Suprapubic skin (tissue), 4 donors: Measurements from ENCODE around the gene MARCHF6. TPM values are rescaled to one million over a fixed set of nuclear protein-coding genes. Genes with fewer than 3 reads are reported as not detected.
"Not testable (repeated sequence)": the region's sequence is repeated elsewhere in the genome, so short reads cannot be mapped to it uniquely, and the experiment has no call there.

Source experiments
- DNase-seq, 2 donors: peaks; one replicate each; pipeline ENCODE4 v3.0.0-alpha.2; 2019; ENCODE audit warnings: low spot score in 2 of 2
- H3K27ac ChIP-seq: fragments of 200-600 bp; sonication (generic); one replicate; pipeline ENCODE4 v1.5.1; 2019
- H3K27me3 ChIP-seq: fragments of 200-600 bp; sonication (generic); one replicate; pipeline ENCODE4 v1.5.1; 2019
- H3K36me3 ChIP-seq: fragments of 200-600 bp; sonication (generic); one replicate; pipeline ENCODE4 v1.5.1; 2019
- H3K4me1 ChIP-seq: fragments of 200-600 bp; sonication (generic); one replicate; pipeline ENCODE4 v1.5.1; 2019
- H3K4me3 ChIP-seq: fragments of 200-600 bp; sonication (generic); one replicate; pipeline ENCODE4 v1.5.1; 2019; ENCODE audit warnings: mild to moderate bottlenecking
- H3K9me3 ChIP-seq: fragments of 200-600 bp; sonication (generic); one replicate; pipeline ENCODE4 v1.5.1; 2019
- CTCF ChIP-seq, 2 donors: fragments of 200-600 bp in 1 of 2; fragments of 450-650 bp in 1 of 2; sonication (generic) in 1 of 2; IDR thresholded peaks; one replicate each; pipeline ENCODE4 v1.5.1; 2016 to 2019; ENCODE audit warnings: antibody characterized with exemption in 2 of 2, mild to moderate bottlenecking in 1 of 2, moderate library complexity in 1 of 2
- EP300 ChIP-seq: sonication (generic); formaldehyde crosslinking; IDR thresholded peaks from one replicate; pipeline ENCODE4 v1.6.1; 2017; ENCODE audit warnings: antibody characterized with exemption
- POLR2A ChIP-seq, 2 donors: fragments of 450-650 bp; IDR thresholded peaks; one replicate each; pipeline ENCODE4 v1.6.1; 2017; ENCODE audit warnings: antibody characterized with exemption in 2 of 2, mild to moderate bottlenecking in 2 of 2, moderate library complexity in 2 of 2
- POLR2AphosphoS5 ChIP-seq, 3 donors: sonication (generic); formaldehyde crosslinking; IDR thresholded peaks; one replicate each; pipeline ENCODE4 v1.6.1; 2017; ENCODE audit warnings: antibody characterized with exemption in 3 of 3
- WGBS: methylation state at CpG from one replicate; pipeline ENCODE4 v1.1.5; 2018; 5-methylcytosine and 5-hydroxymethylcytosine counted together
- total RNA-seq, 4 donors: library from RNA; depleted of rRNA; stranded (reverse); fragments of >200 nt; gene quantifications; one replicate each; pipeline ENCODE4 v1.1.0, GENCODE V29; 2016

Gene MARCHF6
- total RNA-seq, 4 donors from 2014 or later: 89.7 to 273 (median 143) TPM

GRCh38 chr5:10306806-10307205, 46.7 kb upstream of the MARCHF6 start:
- Histone ChIP-seq H3K4me3 (peak overlapping the region; percentile 58), H3K4me1 (peaks cover 28% of the 10 kb centered on the region), H3K27me3 (no peaks in the 10 kb centered on the region), H3K36me3 (no peaks in the 10 kb centered on the region), H3K9me3 (no peaks in the 10 kb centered on the region), H3K27ac (peak overlapping the region; percentile 71)
- WGBS: 61% methylated on average over 8 of the region's 8 CpGs
- DNase-seq: no peak
- TF ChIP-seq CTCF (IDR thresholded peaks at IDR 0.05) (no peak), EP300 (no peak), POLR2AphosphoS5 (IDR thresholded peaks at IDR 0.05) (no peak), POLR2A (IDR thresholded peaks at IDR 0.05) (no peak)

- 4% methylated on average over 56 of the region's 56 CpGs for WGBS
- H3K4me1 ChIP-seq: peaks cover 24% of the 10 kb centered on the region
- peak in 1 of 2 donors; percentile 71 for DNase-seq
These were observed 46.0 kb upstream of the MARCHF6 start, which contains the start of gene CMBL for GRCh38 chr5:10307206-10308148. CMBL (minus strand) TSS chr5:10307902; CDS start chr5:10290762, 17,140 bp downstream.

GRCh38 chr5:10308844-10309243, 44.7 kb upstream of the MARCHF6 start:
- Histone ChIP-seq H3K9me3 (no peaks in the 10 kb centered on the region), H3K36me3 (no peaks in the 10 kb centered on the region), H3K27ac (no peak overlapping the region), H3K4me1 (peaks cover 24% of the 10 kb centered on the region), H3K27me3 (no peaks in the 10 kb centered on the region), H3K4me3 (no peak overlapping the region)
- TF ChIP-seq CTCF (IDR thresholded peaks at IDR 0.05): no peak
- TF ChIP-seq POLR2A (IDR thresholded peaks at IDR 0.05): no peak
- no peak for TF ChIP-seq POLR2AphosphoS5 (IDR thresholded peaks at IDR 0.05)
- no peak for TF ChIP-seq EP300
- WGBS: 85% methylated on average over 6 of the region's 6 CpGs
- no peak for DNase-seq

More at GRCh38 chr5:10307206-10308148, 46.0 kb upstream of the MARCHF6 start, which contains the start of gene CMBL:
- Histone ChIP-seq H3K4me3 (peak within 1 kb of the TSS; percentile 58), H3K27me3 (no peaks in the 10 kb centered on the region), H3K27ac (peak within 1 kb of the TSS; percentile 71), H3K36me3 (no peaks in the 10 kb centered on the region), H3K9me3 (no peaks in the 10 kb centered on the region)
- TF ChIP-seq POLR2A (IDR thresholded peaks at IDR 0.05): no peak

- Histone ChIP-seq H3K4me3 (no peak overlapping the region), H3K4me1 (peaks cover 24% of the 10 kb centered on the region), H3K9me3 (no peaks in the 10 kb centered on the region), H3K27ac (no peak overlapping the region), H3K36me3 (no peaks in the 10 kb centered on the region), H3K27me3 (no peaks in the 10 kb centered on the region)
- no peak for DNase-seq
- WGBS: 47% methylated on average over 8 of the region's 8 CpGs
- no peak for TF ChIP-seq POLR2AphosphoS5 (IDR thresholded peaks at IDR 0.05)
- no peak for TF ChIP-seq CTCF (IDR thresholded peaks at IDR 0.05)
- TF ChIP-seq POLR2A (IDR thresholded peaks at IDR 0.05): no peak
- TF ChIP-seq EP300: no peak
These were observed 43.3 kb upstream of the MARCHF6 start for GRCh38 chr5:10310066-10310779.

- not testable (repeated sequence) for H3K4me3 ChIP-seq, H3K27ac ChIP-seq, DNase-seq, H3K36me3 ChIP-seq, H3K9me3 ChIP-seq, H3K27me3 ChIP-seq
- H3K4me1 ChIP-seq: peaks cover 24% of the 10 kb centered on the region
- WGBS: 83% methylated on average over 8 of the region's 8 CpGs
These were observed 42.5 kb upstream of the MARCHF6 start for GRCh38 chr5:10310835-10311570.
